ENCODE measurements around the gene NCAPD2.

Gene NCAPD2

GRCh38 chr12:6532927-6533652 lies 39.2 kb downstream of the NCAPD2 start:
- Histone ChIP-seq H3K9ac (ENCODE audit: low read length) (peak overlapping the region; percentile 98), H2AFZ (ENCODE audit: low read depth, low read length, severe bottlenecking) (peak overlapping the region; percentile 22), H3K9me2 (replicated peaks; ENCODE audit: insufficient read depth, low read length) (no peaks in the 10 kb centered on the region), H3K9me3 (ENCODE audit: insufficient read depth, low read length) (no peaks in the 10 kb centered on the region), H3K4me3 (ENCODE audit: insufficient read depth, low read length, poor library complexity, severe bottlenecking) (peak overlapping the region; percentile 73), H3K36me3 (ENCODE audit: low read length) (peaks cover 31% of the 10 kb centered on the region), H3K27ac (ENCODE audit: low read depth, low read length) (peak overlapping the region; percentile 93), H3K4me2 (ENCODE audit: low read depth, low read length, poor library complexity, severe bottlenecking) (peak overlapping the region; percentile 72), H3K27me3 (ENCODE audit: low read length) (no peaks in the 10 kb centered on the region), H3F3A (ENCODE audit: insufficient read depth) (peaks cover 67% of the 10 kb centered on the region), H4K20me1 (ENCODE audit: low read depth, low read length) (peaks cover 9% of the 10 kb centered on the region), H3K79me2 (ENCODE audit: insufficient read depth, low read length) (peaks cover 31% of the 10 kb centered on the region)
- no peak for TF ChIP-seq CTCF (IDR thresholded peaks at IDR 0.05; ENCODE audit: insufficient read depth, low read length, poor library complexity, severe bottlenecking)
- no peak for TF ChIP-seq EZH2phosphoT487 (conservative IDR thresholded peaks at IDR 0.05; ENCODE audit: low read length)

GRCh38 chr12:6533653-6533922 lies 39.7 kb downstream of the NCAPD2 start:
- Histone ChIP-seq H3K79me2 (ENCODE audit: insufficient read depth, low read length) (peaks cover 31% of the 10 kb centered on the region), H3K4me2 (ENCODE audit: low read depth, low read length, poor library complexity, severe bottlenecking) (peak overlapping the region; percentile 72), H2AFZ (ENCODE audit: low read depth, low read length, severe bottlenecking) (peak overlapping the region; percentile 22), H3K9me3 (ENCODE audit: insufficient read depth, low read length) (no peaks in the 10 kb centered on the region), H4K20me1 (ENCODE audit: low read depth, low read length) (peaks cover 9% of the 10 kb centered on the region), H3K9me2 (replicated peaks; ENCODE audit: insufficient read depth, low read length) (no peaks in the 10 kb centered on the region), H3F3A (ENCODE audit: insufficient read depth) (peaks cover 72% of the 10 kb centered on the region), H3K9ac (ENCODE audit: low read length) (peak overlapping the region; percentile 98), H3K4me3 (ENCODE audit: insufficient read depth, low read length, poor library complexity, severe bottlenecking) (peak overlapping the region; percentile 73), H3K27ac (ENCODE audit: low read depth, low read length) (peak overlapping the region; percentile 93), H3K36me3 (ENCODE audit: low read length) (peaks cover 36% of the 10 kb centered on the region), H3K27me3 (ENCODE audit: low read length) (no peaks in the 10 kb centered on the region)
- TF ChIP-seq CTCF (IDR thresholded peaks at IDR 0.05; ENCODE audit: insufficient read depth, low read length, poor library complexity, severe bottlenecking) (no peak), EZH2phosphoT487 (conservative IDR thresholded peaks at IDR 0.05; ENCODE audit: low read length) (no peak)

DNA sequence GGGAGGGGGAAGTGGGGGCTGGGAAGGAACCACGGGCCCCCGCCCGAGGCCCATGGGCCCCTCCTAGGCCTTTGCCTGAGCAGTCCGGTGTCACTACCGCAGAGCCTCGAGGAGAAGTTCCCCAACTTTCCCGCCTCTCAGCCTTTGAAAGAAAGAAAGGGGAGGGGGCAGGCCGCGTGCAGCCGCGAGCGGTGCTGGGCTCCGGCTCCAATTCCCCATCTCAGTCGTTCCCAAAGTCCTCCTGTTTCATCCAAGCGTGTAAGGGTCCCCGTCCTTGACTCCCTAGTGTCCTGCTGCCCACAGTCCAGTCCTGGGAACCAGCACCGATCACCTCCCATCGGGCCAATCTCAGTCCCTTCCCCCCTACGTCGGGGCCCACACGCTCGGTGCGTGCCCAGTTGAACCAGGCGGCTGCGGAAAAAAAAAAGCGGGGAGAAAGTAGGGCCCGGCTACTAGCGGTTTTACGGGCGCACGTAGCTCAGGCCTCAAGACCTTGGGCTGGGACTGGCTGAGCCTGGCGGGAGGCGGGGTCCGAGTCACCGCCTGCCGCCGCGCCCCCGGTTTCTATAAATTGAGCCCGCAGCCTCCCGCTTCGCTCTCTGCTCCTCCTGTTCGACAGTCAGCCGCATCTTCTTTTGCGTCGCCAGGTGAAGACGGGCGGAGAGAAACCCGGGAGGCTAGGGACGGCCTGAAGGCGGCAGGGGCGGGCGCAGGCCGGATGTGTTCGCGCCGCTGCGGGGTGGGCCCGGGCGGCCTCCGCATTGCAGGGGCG lies 40.2 kb downstream of the NCAPD2 start, which contains the start of gene GAPDH:
Gene GAPDH, plus strand, starts transcription at position 595 of the 772 bp plus-strand sequence. CDS start 316 bp downstream, outside the sequence.
- Histone ChIP-seq H4K20me1 (ENCODE audit: low read depth, low read length) (peaks cover 9% of the 10 kb centered on the region), H3K4me3 (ENCODE audit: insufficient read depth, low read length, poor library complexity, severe bottlenecking) (peak within 1 kb of the TSS; percentile 73), H2AFZ (ENCODE audit: low read depth, low read length, severe bottlenecking) (peak within 1 kb of the TSS; percentile 73), H3K9me3 (ENCODE audit: insufficient read depth, low read length) (no peaks in the 10 kb centered on the region), H3K27me3 (ENCODE audit: low read length) (no peaks in the 10 kb centered on the region), H3K27ac (ENCODE audit: low read depth, low read length) (peak within 1 kb of the TSS; percentile 93), H3K4me2 (ENCODE audit: low read depth, low read length, poor library complexity, severe bottlenecking) (peak within 1 kb of the TSS; percentile 78), H3K36me3 (ENCODE audit: low read length) (peaks cover 36% of the 10 kb centered on the region), H3K9me2 (replicated peaks; ENCODE audit: insufficient read depth, low read length) (no peaks in the 10 kb centered on the region), H3F3A (ENCODE audit: insufficient read depth) (peaks cover 78% of the 10 kb centered on the region), H3K79me2 (ENCODE audit: insufficient read depth, low read length) (peaks cover 31% of the 10 kb centered on the region), H3K9ac (ENCODE audit: low read length) (peak within 1 kb of the TSS; percentile 98)
- TF ChIP-seq CTCF (IDR thresholded peaks at IDR 0.05; ENCODE audit: insufficient read depth, low read length, poor library complexity, severe bottlenecking) (no peak), EZH2phosphoT487 (conservative IDR thresholded peaks at IDR 0.05; ENCODE audit: low read length) (no peak)
